HCT116 (cell line): ENCODE results near the gene MYBPH.

Experiments used
- CBX3 ChIP-seq: IDR thresholded peaks from 2 replicates; pipeline ENCODE4 v1.6.1; 2012; ENCODE audit warnings: low read depth
- CEBPB ChIP-seq: IDR thresholded peaks from 2 replicates; pipeline ENCODE4 v1.6.1; 2012; ENCODE audit warnings: low read depth
- EGR1 ChIP-seq: IDR thresholded peaks from 2 replicates; pipeline ENCODE4 v1.6.1; 2012; ENCODE audit warnings: low read depth
- EZH2 ChIP-seq: fragments of 200-600 bp; sonication (generic); IDR thresholded peaks from 2 replicates; pipeline ENCODE4 v1.6.1; 2017; ENCODE audit warnings: antibody characterized with exemption, mixed run types
- POLR2A ChIP-seq: IDR thresholded peaks from 2 replicates; pipeline ENCODE4 v1.7.0; 2011; ENCODE audit warnings: borderline replicate concordance; ENCODE audit not compliant: insufficient read depth, insufficient read length; ENCODE audit errors: extremely low read depth
- RAD21 ChIP-seq: IDR thresholded peaks from 2 replicates; pipeline ENCODE4 v1.6.1; 2012; ENCODE audit warnings: low read depth, mild to moderate bottlenecking
- SIN3A ChIP-seq: IDR thresholded peaks from 2 replicates; pipeline ENCODE4 v1.6.1; 2012; ENCODE audit warnings: low read depth
- YY1 ChIP-seq: IDR thresholded peaks from 2 replicates; pipeline ENCODE4 v1.6.1; 2011; ENCODE audit warnings: low read length, low read depth, moderate library complexity, mild to moderate bottlenecking; ENCODE audit not compliant: insufficient replicate concordance; ENCODE audit errors: extremely low read depth
- ZFX ChIP-seq: fragments of 450-650 bp; IDR thresholded peaks from 2 replicates; pipeline ENCODE4 v1.6.1; 2017
- TF ChIP-seq, protein P1 (sequence below), 3 experiments: fragments of 200-600 bp in 1 of 3; sonication (generic) in 1 of 3; IDR thresholded peaks in 2 of 3; conservative IDR thresholded peaks in 1 of 3; 2 replicates each; pipeline ENCODE4 v1.5.1; 2012 to 2017; ENCODE audit warnings: low read depth in 2 of 3, low read length in 2 of 3, antibody characterized with exemption in 1 of 3, borderline replicate concordance in 1 of 3, control low read depth in 1 of 3, mild to moderate bottlenecking in 1 of 3, mixed read lengths in 1 of 3, mixed run types in 1 of 3, moderate library complexity in 1 of 3; ENCODE audit not compliant: insufficient read depth in 1 of 3

DNA sequence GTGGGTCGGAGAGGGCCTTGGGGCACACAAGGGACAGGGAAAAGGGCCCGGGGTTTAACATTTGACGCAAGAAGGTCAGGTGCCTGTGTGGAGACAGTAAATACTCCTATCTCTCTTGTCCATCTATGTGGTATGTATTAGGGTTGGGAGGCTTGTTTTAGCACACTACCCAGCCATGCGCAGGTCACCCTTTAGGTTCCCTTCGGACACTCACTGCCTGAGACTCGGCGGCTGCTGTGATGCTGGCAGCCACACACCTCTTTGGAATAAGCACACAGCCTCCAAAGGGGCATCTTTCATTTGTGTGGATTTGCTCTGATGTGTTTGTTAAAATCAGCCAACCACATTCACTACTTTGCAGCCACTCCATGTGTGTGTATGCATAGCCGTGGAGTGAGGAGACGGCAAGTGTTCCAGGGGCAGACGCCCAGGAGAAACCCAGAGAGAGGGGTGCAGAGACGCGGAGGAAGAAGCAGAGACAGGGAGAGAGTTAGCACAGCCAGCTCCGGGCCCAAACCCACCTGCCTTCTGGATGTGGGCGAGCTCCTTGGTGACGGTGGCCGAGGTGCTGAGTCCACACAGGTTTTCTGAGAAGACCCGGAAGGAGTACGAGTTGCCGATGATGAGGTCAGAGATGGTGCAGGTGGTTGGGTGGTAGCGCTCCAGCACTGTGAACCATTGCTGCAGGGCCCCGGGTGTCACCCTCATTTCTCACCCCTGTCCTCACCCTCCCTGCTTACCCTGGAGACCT, 5.7 kb downstream of the MYBPH start:
- TF ChIP-seq, protein P1, sequence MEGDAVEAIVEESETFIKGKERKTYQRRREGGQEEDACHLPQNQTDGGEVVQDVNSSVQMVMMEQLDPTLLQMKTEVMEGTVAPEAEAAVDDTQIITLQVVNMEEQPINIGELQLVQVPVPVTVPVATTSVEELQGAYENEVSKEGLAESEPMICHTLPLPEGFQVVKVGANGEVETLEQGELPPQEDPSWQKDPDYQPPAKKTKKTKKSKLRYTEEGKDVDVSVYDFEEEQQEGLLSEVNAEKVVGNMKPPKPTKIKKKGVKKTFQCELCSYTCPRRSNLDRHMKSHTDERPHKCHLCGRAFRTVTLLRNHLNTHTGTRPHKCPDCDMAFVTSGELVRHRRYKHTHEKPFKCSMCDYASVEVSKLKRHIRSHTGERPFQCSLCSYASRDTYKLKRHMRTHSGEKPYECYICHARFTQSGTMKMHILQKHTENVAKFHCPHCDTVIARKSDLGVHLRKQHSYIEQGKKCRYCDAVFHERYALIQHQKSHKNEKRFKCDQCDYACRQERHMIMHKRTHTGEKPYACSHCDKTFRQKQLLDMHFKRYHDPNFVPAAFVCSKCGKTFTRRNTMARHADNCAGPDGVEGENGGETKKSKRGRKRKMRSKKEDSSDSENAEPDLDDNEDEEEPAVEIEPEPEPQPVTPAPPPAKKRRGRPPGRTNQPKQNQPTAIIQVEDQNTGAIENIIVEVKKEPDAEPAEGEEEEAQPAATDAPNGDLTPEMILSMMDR (IDR thresholded peaks at IDR 0.05 in 2 of 3, conservative IDR thresholded peaks at IDR 0.05 in 1 of 3; ENCODE audit: borderline replicate concordance in 1 of 3, insufficient read depth in 1 of 3, low read depth in 2 of 3, low read length in 2 of 3), result no peak
- TF ChIP-seq POLR2A (no peak), SIN3A (no peak), CBX3 (no peak), EZH2 (no peak), ZFX (no peak), EGR1 (no peak), CEBPB (no peak), RAD21 (no peak), YY1 (no peak)
